Activated CD8-positive, alpha-beta T cell treated with anti-CD3 and anti-CD28 coated beads for 36 hours (primary cell): ENCODE measurements around the gene ATP2A2. TPM values are rescaled to one million over a fixed set of nuclear protein-coding genes. Genes with fewer than 3 reads are reported as not detected.

Experiments
- ATAC-seq: fragments of 200-7000 bp; cut with Tn5 transposase; one replicate; pipeline ENCODE4 v1.10.0; 2021; ENCODE audit warnings: mild to moderate bottlenecking, moderate library complexity
- CTCF ChIA-PET: fragments of 350-600 bp; sonication (Branson Sonifier 250); formaldehyde crosslinking; loops from one replicate; lab custom pipeline; 2021; ENCODE audit warnings: antibody characterized with exemption; lab: Charles Lee
- POLR2A ChIA-PET: fragments of 350-600 bp; sonication (Branson Sonifier 250); formaldehyde crosslinking; loops from one replicate; lab custom pipeline; 2021; ENCODE audit warnings: antibody characterized with exemption; lab: Charles Lee
- DNase-seq: peaks from one replicate; pipeline ENCODE4 v3.0.0-alpha.2; 2020
- H3K27ac Mint-ChIP-seq: one replicate; pipeline ENCODE4 v1.8.0; 2021; ENCODE audit warnings: mild to moderate bottlenecking, mixed read lengths
- H3K27me3 Mint-ChIP-seq: one replicate; pipeline ENCODE4 v1.8.0; 2021; ENCODE audit warnings: mixed read lengths
- H3K36me3 Mint-ChIP-seq: one replicate; pipeline ENCODE4 v1.8.0; 2021; ENCODE audit warnings: low read depth, mixed read lengths
- H3K4me1 Mint-ChIP-seq: one replicate; pipeline ENCODE4 v1.8.0; 2021; ENCODE audit warnings: low read depth, mixed read lengths
- H3K4me3 Mint-ChIP-seq: one replicate; pipeline ENCODE4 v1.8.0; 2021; ENCODE audit warnings: mild to moderate bottlenecking, moderate library complexity, mixed read lengths
- H3K9me3 Mint-ChIP-seq: one replicate; pipeline ENCODE4 v1.8.0; 2021; ENCODE audit warnings: mixed read lengths
- CTCF ChIP-seq: fragments of 200-600 bp; IDR thresholded peaks from one replicate; pipeline ENCODE4 v1.8.0; 2022; ENCODE audit warnings: antibody characterized with exemption, mild to moderate bottlenecking
- intact Hi-C: fragments of 100-400 bp; cut with micrococcal nuclease; formaldehyde crosslinking; loops from one replicate; pipeline ENCODE4 v1.10.0; 2022
- total RNA-seq, 2 experiments: library from RNA; stranded (reverse); gene quantifications; one replicate each; pipeline ENCODE4 v1.2.3, GENCODE V29; 2021

Gene ATP2A2
- total RNA-seq, 2 experiments from 2014 or later = 107 to 111 TPM

- TF ChIP-seq CTCF = no peak
- Mint-ChIP-seq H3K27ac (no peak overlapping the region), H3K4me1 (no peaks in the 10 kb centered on the region), H3K4me3 (no peak overlapping the region), H3K9me3 (no peaks in the 10 kb centered on the region), H3K27me3 (no peaks in the 10 kb centered on the region), H3K36me3 (peaks cover 12% of the 10 kb centered on the region)
- no peak for ATAC-seq
- DNase-seq = no peak
- intact Hi-C loops = no loop called here
- POLR2A ChIA-PET = interaction anchor here (0.6 to 1.2 kb wide), 4 partner anchors 22 to 55 kb away, joined by 3 to 4 read pairs (median 4); no protein-coding TSS in a partner anchor
- CTCF ChIA-PET = interaction anchor here (1.1 kb wide), 1 partner anchor 22 kb away, joined by 4 read pairs; no protein-coding TSS in a partner anchor
These were observed 90.5 kb downstream of the ATP2A2 start for GRCh38 chr12:110371408-110372055.

GRCh38 chr12:110372056-110372425, 91.0 kb downstream of the ATP2A2 start:
- intact Hi-C loops = no loop called here
- Mint-ChIP-seq H3K27me3 (no peaks in the 10 kb centered on the region), H3K9me3 (no peaks in the 10 kb centered on the region), H3K4me3 (no peak overlapping the region), H3K36me3 (peaks cover 12% of the 10 kb centered on the region), H3K4me1 (no peaks in the 10 kb centered on the region), H3K27ac (no peak overlapping the region)
- POLR2A ChIA-PET = interaction anchor here (0.6 to 1.2 kb wide), 5 partner anchors 19 to 124 kb away, joined by 3 to 4 read pairs (median 3); no protein-coding TSS in a partner anchor
- ATAC-seq (no peak), DNase-seq (no peak)
- CTCF ChIA-PET = interaction anchor here (1.1 kb wide), 1 partner anchor 22 kb away, joined by 4 read pairs; no protein-coding TSS in a partner anchor
- no peak for TF ChIP-seq CTCF

- intact Hi-C loops = no loop called here
- H3K36me3 Mint-ChIP-seq = peaks cover 18% of the 10 kb centered on the region
- CTCF ChIA-PET = interaction anchor here (0.6 to 1.3 kb wide), 2 partner anchors 60 to 77 kb away, joined by 3 read pairs; partner anchors contain the start of gene ARPC3
These were observed 92.0 kb downstream of the ATP2A2 start for GRCh38 chr12:110373025-110373424.

GRCh38 chr12:110373425-110373824, 92.4 kb downstream of the ATP2A2 start:
- Mint-ChIP-seq H3K4me1 (no peaks in the 10 kb centered on the region), H3K27me3 (no peaks in the 10 kb centered on the region), H3K36me3 (peaks cover 18% of the 10 kb centered on the region), H3K4me3 (no peak overlapping the region), H3K9me3 (no peaks in the 10 kb centered on the region), H3K27ac (no peak overlapping the region)
- intact Hi-C loops = no loop called here
- DNase-seq (no peak), ATAC-seq (no peak)
- TF ChIP-seq CTCF = no peak
- CTCF ChIA-PET = interaction anchor here (0.6 to 1.3 kb wide), 2 partner anchors 60 to 77 kb away, joined by 3 read pairs; partner anchors contain the start of gene ARPC3
- POLR2A ChIA-PET = interaction anchor here (0.8 kb wide), 1 partner anchor 18 kb away, joined by 3 read pairs; no protein-coding TSS in a partner anchor

More at GRCh38 chr12:110373025-110373424, 92.0 kb downstream of the ATP2A2 start:
- no peak for TF ChIP-seq CTCF
- no peak for ATAC-seq
- Mint-ChIP-seq H3K4me3 (no peak overlapping the region), H3K27ac (no peak overlapping the region), H3K4me1 (no peaks in the 10 kb centered on the region), H3K9me3 (no peaks in the 10 kb centered on the region), H3K27me3 (no peaks in the 10 kb centered on the region)
- POLR2A ChIA-PET = interaction anchor here (0.8 to 1.0 kb wide), 2 partner anchors 17 to 18 kb away, joined by 3 read pairs; no protein-coding TSS in a partner anchor
- no peak for DNase-seq
